Measurements from ENCODE around the gene ARL6IP4.
A peak's percentile ranks its signal among the peaks of the same experiment; 100 is the strongest.

The ARL6IP4 gene

DNA sequence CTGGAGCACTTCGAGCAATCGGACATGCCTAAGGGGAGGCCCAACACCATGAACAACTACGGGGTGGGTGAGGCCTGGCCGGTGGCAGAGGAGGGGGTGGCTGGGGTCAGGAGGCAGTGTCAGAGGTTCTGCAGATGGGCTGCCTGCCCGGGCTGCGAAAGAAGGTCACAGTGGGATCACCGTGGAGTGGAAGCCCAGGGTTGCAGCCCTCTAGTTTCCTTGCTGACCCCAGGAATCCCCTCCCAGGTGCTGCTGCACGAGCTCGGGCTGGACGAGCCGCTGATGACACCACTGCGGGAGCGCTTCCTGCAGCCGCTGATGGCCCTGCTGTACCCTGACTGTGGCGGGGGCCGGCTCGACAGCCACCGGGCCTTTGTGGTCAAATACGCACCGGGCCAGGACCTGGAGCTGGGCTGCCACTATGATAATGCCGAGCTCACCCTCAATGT, 1.9 kb upstream of the ARL6IP4 start:
- Histone ChIP-seq H3K27ac (ENCODE audit: insufficient read depth, low read depth, low read length, poor library complexity, severe bottlenecking) (no peak overlapping the region), H3K4me3 (ENCODE audit: insufficient read depth, low read depth, low read length) (no peak overlapping the region), H3K36me3 (ENCODE audit: control insufficient read depth, insufficient read depth, low read length) (peaks cover 3% of the 10 kb centered on the region), H3K27me3 (ENCODE audit: control insufficient read depth, insufficient read depth, low read length, poor library complexity, severe bottlenecking) (no peaks in the 10 kb centered on the region), H3K4me1 (ENCODE audit: control insufficient read depth, insufficient read depth, low read length) (peaks cover 22% of the 10 kb centered on the region), H3K9me3 (ENCODE audit: control insufficient read depth, low read length) (no peaks in the 10 kb centered on the region)
- WGBS, 2 experiments = 93 to 95% methylated on average over 21 of the region's 21 CpGs

DNA sequence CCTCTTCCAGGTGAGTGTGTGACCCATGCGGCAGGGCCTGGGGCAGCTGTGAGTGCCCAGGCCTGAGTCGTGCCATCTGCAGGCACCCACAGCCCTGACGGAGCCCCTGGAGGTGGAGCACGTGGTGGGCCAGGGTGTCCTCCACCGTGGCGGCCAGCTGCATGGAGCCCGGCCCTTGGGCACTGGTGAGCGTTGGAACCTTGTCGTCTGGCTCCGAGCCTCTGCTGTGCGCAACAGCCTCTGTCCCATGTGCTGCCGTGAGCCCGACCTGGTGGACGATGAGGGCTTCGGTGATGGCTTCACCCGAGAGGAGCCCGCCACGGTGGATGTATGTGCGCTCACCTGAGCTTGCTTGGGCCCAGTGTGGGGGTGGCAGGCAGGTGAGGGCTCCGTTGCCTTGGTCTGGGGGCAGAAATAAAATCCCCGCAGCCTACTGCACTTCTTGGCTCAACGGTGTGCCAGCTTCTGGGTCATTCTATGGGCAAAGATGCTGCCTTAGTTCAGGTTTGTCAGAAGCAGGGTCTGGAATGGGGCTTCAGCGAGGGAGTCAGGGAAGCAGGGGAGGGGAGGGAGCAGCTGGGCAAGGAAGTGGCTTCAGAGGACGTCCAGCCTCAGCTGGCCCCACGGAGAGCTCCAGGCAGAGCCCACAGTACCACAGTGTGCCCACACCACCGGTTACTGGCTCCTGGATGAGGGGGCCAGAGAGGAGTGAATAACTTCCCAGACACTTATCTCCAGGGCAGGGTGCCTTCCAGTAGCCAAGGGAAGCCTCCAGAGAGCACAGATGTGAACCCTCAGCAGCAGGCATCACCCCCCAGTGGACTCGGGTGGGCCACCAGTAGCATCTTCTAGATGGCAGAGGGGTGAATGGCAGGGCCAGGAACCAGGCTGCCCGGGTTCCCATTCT, 1.2 kb upstream of the ARL6IP4 start:
- no peak overlapping the region for H3K27ac ChIP-seq (ENCODE audit: insufficient read depth, low read depth, low read length, poor library complexity, severe bottlenecking)
- H3K9me3 ChIP-seq (ENCODE audit: control insufficient read depth, low read length) = no peaks in the 10 kb centered on the region
- no peaks in the 10 kb centered on the region for H3K27me3 ChIP-seq (ENCODE audit: control insufficient read depth, insufficient read depth, low read length, poor library complexity, severe bottlenecking)
- H3K4me1 ChIP-seq (ENCODE audit: control insufficient read depth, insufficient read depth, low read length) = peaks cover 25% of the 10 kb centered on the region
- 81 to 82% methylated on average over 28 of the region's 28 CpGs for WGBS, 2 experiments
- H3K4me3 ChIP-seq (ENCODE audit: insufficient read depth, low read depth, low read length) = peak overlapping the region; percentile 76
- H3K36me3 ChIP-seq (ENCODE audit: control insufficient read depth, insufficient read depth, low read length) = peaks cover 3% of the 10 kb centered on the region

DNA sequence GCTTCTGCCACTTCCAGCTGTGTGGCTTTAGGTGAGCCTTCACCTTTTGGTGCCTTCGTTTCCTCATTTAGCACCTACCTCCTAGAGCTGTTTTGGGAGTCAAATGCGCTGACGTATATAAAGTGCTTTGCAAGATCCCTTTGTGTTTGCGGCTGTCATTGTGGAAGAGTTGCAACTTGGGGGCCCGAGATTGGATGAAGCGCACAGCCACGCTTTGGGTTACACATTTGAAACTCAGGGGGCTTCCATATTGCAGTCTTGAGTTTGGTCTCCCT, 636 bp upstream of the ARL6IP4 start:
- H3K4me1 ChIP-seq (ENCODE audit: control insufficient read depth, insufficient read depth, low read length) = peaks cover 25% of the 10 kb centered on the region
- H3K9me3 ChIP-seq (ENCODE audit: control insufficient read depth, low read length) = no peaks in the 10 kb centered on the region
- peaks cover 3% of the 10 kb centered on the region for H3K36me3 ChIP-seq (ENCODE audit: control insufficient read depth, insufficient read depth, low read length)
- no peaks in the 10 kb centered on the region for H3K27me3 ChIP-seq (ENCODE audit: control insufficient read depth, insufficient read depth, low read length, poor library complexity, severe bottlenecking)
- H3K4me3 ChIP-seq (ENCODE audit: insufficient read depth, low read depth, low read length) = peak overlapping the region; percentile 76
- no peak overlapping the region for H3K27ac ChIP-seq (ENCODE audit: insufficient read depth, low read depth, low read length, poor library complexity, severe bottlenecking)
- WGBS, 2 experiments = 33 to 35% methylated on average over 7 of the region's 7 CpGs

GRCh38 chr12:122981036-122981471, 573 bp downstream of the ARL6IP4 start:
- WGBS, 2 experiments = 2% methylated on average over 40 of the region's 40 CpGs

DNA sequence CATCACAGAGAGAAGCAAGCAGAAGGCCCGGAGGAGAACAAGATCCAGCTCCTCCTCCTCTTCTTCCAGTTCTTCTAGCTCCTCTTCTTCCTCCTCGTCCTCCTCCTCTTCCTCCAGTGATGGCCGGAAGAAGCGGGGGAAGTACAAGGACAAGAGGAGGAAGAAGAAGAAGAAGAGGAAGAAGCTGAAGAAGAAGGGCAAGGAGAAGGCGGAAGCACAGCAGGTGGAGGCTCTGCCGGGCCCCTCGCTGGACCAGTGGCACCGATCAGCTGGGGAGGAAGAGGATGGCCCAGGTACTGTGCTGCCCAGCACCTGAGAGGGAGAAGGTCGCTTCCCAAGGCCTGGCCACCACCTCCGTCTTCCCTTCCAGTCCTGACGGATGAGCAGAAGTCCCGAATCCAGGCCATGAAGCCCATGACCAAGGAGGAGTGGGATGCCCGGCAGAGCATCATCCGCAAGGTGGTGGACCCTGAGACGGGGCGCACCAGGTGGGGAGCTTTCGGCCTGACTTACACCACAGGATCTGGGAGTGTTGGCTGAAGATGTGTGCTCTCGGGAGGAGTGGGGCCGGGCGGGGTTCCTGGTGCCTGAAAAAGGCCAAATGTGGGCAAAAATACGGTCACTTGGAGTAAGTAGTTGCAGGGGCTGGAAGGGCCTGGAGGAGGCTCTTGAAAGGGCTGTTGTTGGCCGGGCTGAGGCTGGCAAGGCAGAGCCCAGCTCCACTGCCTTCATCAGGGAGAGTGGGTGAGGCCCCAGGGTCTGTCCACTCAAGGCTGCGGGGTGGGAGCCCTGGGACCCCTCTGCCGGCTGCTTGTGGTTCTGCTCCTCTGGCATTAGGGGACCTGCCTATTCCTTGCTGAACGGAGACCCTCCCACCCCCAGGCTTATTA, 1.4 kb downstream of the ARL6IP4 start:
- Histone ChIP-seq H3K36me3 (ENCODE audit: control insufficient read depth, insufficient read depth, low read length) (peaks cover 3% of the 10 kb centered on the region), H3K4me1 (ENCODE audit: control insufficient read depth, insufficient read depth, low read length) (peaks cover 20% of the 10 kb centered on the region), H3K4me3 (ENCODE audit: insufficient read depth, low read depth, low read length) (peak overlapping the region; percentile 76), H3K27ac (ENCODE audit: insufficient read depth, low read depth, low read length, poor library complexity, severe bottlenecking) (no peak overlapping the region), H3K9me3 (ENCODE audit: control insufficient read depth, low read length) (no peaks in the 10 kb centered on the region), H3K27me3 (ENCODE audit: control insufficient read depth, insufficient read depth, low read length, poor library complexity, severe bottlenecking) (no peaks in the 10 kb centered on the region)
- 91% methylated on average over 24 to 25 of the region's 25 CpGs for WGBS, 2 experiments

More at GRCh38 chr12:122981036-122981471, 573 bp downstream of the ARL6IP4 start:
- Histone ChIP-seq H3K9me3 (ENCODE audit: control insufficient read depth, low read length) (no peaks in the 10 kb centered on the region), H3K27ac (ENCODE audit: insufficient read depth, low read depth, low read length, poor library complexity, severe bottlenecking) (no peak overlapping the region), H3K27me3 (ENCODE audit: control insufficient read depth, insufficient read depth, low read length, poor library complexity, severe bottlenecking) (no peaks in the 10 kb centered on the region), H3K36me3 (ENCODE audit: control insufficient read depth, insufficient read depth, low read length) (peaks cover 3% of the 10 kb centered on the region), H3K4me3 (ENCODE audit: insufficient read depth, low read depth, low read length) (peak overlapping the region; percentile 76), H3K4me1 (ENCODE audit: control insufficient read depth, insufficient read depth, low read length) (peaks cover 22% of the 10 kb centered on the region)

DNA sequence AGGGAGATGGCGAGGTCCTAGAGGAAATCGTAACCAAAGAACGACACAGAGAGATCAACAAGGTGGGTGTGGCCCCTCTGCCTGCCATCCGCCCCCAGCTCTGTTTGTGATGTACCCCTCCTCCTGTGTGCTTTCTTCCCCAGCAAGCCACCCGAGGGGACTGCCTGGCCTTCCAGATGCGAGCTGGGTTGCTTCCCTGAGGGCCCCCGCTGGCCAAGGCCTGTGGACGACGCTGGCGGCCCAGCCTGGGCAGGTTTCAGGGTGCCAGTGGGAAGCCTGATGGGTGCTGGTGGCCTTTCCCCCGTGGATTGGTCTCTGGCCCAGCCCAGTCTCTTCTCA, 2.0 kb downstream of the ARL6IP4 start:
- Histone ChIP-seq H3K4me3 (ENCODE audit: insufficient read depth, low read depth, low read length) (no peak overlapping the region), H3K4me1 (ENCODE audit: control insufficient read depth, insufficient read depth, low read length) (peaks cover 20% of the 10 kb centered on the region), H3K27me3 (ENCODE audit: control insufficient read depth, insufficient read depth, low read length, poor library complexity, severe bottlenecking) (no peaks in the 10 kb centered on the region), H3K36me3 (ENCODE audit: control insufficient read depth, insufficient read depth, low read length) (peaks cover 3% of the 10 kb centered on the region), H3K9me3 (ENCODE audit: control insufficient read depth, low read length) (no peaks in the 10 kb centered on the region), H3K27ac (ENCODE audit: insufficient read depth, low read depth, low read length, poor library complexity, severe bottlenecking) (no peak overlapping the region)
- WGBS, 2 experiments = 87 to 90% methylated on average over 11 of the region's 11 CpGs

DNA sequence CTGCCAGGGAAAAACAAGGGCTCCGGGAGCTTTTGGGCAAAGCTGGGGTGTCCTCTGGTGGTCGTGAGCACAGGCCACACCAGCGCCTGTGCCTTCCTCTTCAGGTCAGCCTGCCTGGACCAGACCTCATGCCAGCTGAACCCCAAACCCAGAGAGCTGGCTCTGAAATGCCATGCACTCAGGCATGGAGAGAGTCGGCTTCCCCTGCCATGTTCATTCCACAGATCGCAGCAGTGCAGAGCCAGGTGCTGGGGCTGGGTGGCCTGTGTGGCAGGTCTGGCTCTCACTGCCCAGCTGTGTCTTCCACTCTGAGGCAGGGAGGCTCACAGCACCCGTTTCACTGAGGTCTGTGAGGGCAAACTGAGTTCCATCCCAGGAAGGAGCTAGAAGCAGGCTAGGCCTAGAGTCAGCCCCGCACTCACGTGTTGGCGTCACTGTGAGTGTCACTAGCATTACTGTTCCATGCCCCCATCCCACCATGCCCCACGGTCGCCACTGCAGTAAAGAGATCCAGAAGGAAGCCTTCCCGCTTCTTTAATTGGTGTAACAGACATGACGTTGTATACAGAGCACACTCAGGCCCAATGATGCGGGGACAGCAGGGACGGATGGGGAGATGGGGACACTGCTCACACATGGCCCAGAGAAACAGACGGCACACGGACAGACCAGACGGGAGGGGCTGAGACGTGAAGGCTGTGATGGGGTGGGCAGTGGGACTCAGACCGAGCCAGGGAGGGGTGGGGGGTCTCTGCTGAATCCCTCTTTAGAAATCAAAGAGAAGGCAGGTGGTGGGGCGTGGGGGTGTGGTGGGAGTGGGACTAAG, 2.7 kb downstream of the ARL6IP4 start:
- no peak overlapping the region for H3K4me3 ChIP-seq (ENCODE audit: insufficient read depth, low read depth, low read length)
- H3K27me3 ChIP-seq (ENCODE audit: control insufficient read depth, insufficient read depth, low read length, poor library complexity, severe bottlenecking) = no peaks in the 10 kb centered on the region
- H3K27ac ChIP-seq (ENCODE audit: insufficient read depth, low read depth, low read length, poor library complexity, severe bottlenecking) = no peak overlapping the region
- H3K36me3 ChIP-seq (ENCODE audit: control insufficient read depth, insufficient read depth, low read length) = peaks cover 3% of the 10 kb centered on the region
- 93% methylated on average over 21 of the region's 21 CpGs for WGBS, 2 experiments
- no peaks in the 10 kb centered on the region for H3K9me3 ChIP-seq (ENCODE audit: control insufficient read depth, low read length)
- peaks cover 20% of the 10 kb centered on the region for H3K4me1 ChIP-seq (ENCODE audit: control insufficient read depth, insufficient read depth, low read length)

- Histone ChIP-seq H3K4me3 (ENCODE audit: insufficient read depth, low read depth, low read length) (no peak overlapping the region), H3K27me3 (ENCODE audit: control insufficient read depth, insufficient read depth, low read length, poor library complexity, severe bottlenecking) (no peaks in the 10 kb centered on the region), H3K27ac (ENCODE audit: insufficient read depth, low read depth, low read length, poor library complexity, severe bottlenecking) (no peak overlapping the region), H3K36me3 (ENCODE audit: control insufficient read depth, insufficient read depth, low read length) (peaks cover 3% of the 10 kb centered on the region), H3K4me1 (ENCODE audit: control insufficient read depth, insufficient read depth, low read length) (peaks cover 20% of the 10 kb centered on the region), H3K9me3 (ENCODE audit: control insufficient read depth, low read length) (no peaks in the 10 kb centered on the region)
- WGBS, 2 experiments = 77 to 80% methylated on average over 9 of the region's 9 CpGs
These were observed 3.5 kb downstream of the ARL6IP4 start for GRCh38 chr12:122983789-122984515.

GRCh38 chr12:122984612-122985337, 4.3 kb downstream of the ARL6IP4 start:
- Histone ChIP-seq H3K27ac (ENCODE audit: insufficient read depth, low read depth, low read length, poor library complexity, severe bottlenecking) (no peak overlapping the region), H3K4me3 (ENCODE audit: insufficient read depth, low read depth, low read length) (no peak overlapping the region), H3K27me3 (ENCODE audit: control insufficient read depth, insufficient read depth, low read length, poor library complexity, severe bottlenecking) (no peaks in the 10 kb centered on the region), H3K36me3 (ENCODE audit: control insufficient read depth, insufficient read depth, low read length) (peaks cover 3% of the 10 kb centered on the region), H3K4me1 (ENCODE audit: control insufficient read depth, insufficient read depth, low read length) (peaks cover 15% of the 10 kb centered on the region), H3K9me3 (ENCODE audit: control insufficient read depth, low read length) (no peaks in the 10 kb centered on the region)
- WGBS, 2 experiments = 90 to 91% methylated on average over 34 of the region's 34 CpGs
